ENCODE measurements around the gene BCL2L14.

- TF ChIP-seq CTCF (IDR thresholded peaks at IDR 0.05) (no peak), POLR2A (IDR thresholded peaks at IDR 0.05) (no peak)
These were observed 67.7 kb downstream of the BCL2L14 start for GRCh38 chr12:12138203-12139154.
